H1 (cell line): ENCODE data around the gene RNF183. TPM values are rescaled to one million over a fixed set of nuclear protein-coding genes. Genes with fewer than 3 reads are reported as not detected.

ENCODE experiments used
- CTCF ChIA-PET: fragments of 300-600 bp; sonication (Branson Sonifier 250); formaldehyde crosslinking; loops from one replicate; lab custom pipeline; 2021; ENCODE audit not compliant: partially characterized antibody; lab: Charles Lee
- POLR2A ChIA-PET: fragments of 300-600 bp; sonication (Branson Sonifier 250); formaldehyde crosslinking; loops from one replicate; lab custom pipeline; 2021; ENCODE audit warnings: inconsistent platforms; ENCODE audit not compliant: partially characterized antibody; lab: Charles Lee
- DNase-seq, 2 experiments: peaks; one replicate each; pipeline versions ENCODE4 v3.0.0 to v3.0.0-alpha.2; 2010 to 2022; ENCODE audit warnings: low spot score in 2 of 2, low read depth in 1 of 2, mixed read lengths in 1 of 2
- FAIRE-seq: peaks from 2 replicates; lab custom pipeline; 2011; peaks lifted over from hg19 to GRCh38; lab: Jason Lieb, UNC
- H2AFZ ChIP-seq: 2 replicates; pipeline ENCODE4 v1.8.1; 2012; ENCODE audit warnings: low read length, inconsistent platforms
- H2AK5ac ChIP-seq: 2 replicates; pipeline ENCODE4 v1.6.1; 2013; ENCODE audit warnings: low read depth, low read length
- H2BK120ac ChIP-seq: replicated peaks from 2 replicates; pipeline ENCODE3; 2013; ENCODE audit warnings: low read depth, low read length, inconsistent platforms
- H2BK12ac ChIP-seq: 2 replicates; pipeline ENCODE4 v1.6.1; 2013; ENCODE audit warnings: low read depth, low read length
- H2BK15ac ChIP-seq: 2 replicates; pipeline ENCODE4 v1.6.1; 2013; ENCODE audit warnings: low read length
- H2BK20ac ChIP-seq: 2 replicates; pipeline ENCODE4 v1.6.1; 2013; ENCODE audit warnings: low read length
- H2BK5ac ChIP-seq: 2 replicates; pipeline ENCODE4 v1.6.1; 2013; ENCODE audit warnings: low read depth, low read length
- H3K14ac ChIP-seq: 2 replicates; pipeline ENCODE4 v1.6.1; 2013; ENCODE audit warnings: inconsistent platforms; ENCODE audit not compliant: insufficient read length
- H3K18ac ChIP-seq: 2 replicates; pipeline ENCODE4 v1.6.1; 2013; ENCODE audit warnings: low read length; ENCODE audit errors: extremely low read depth
- H3K23ac ChIP-seq: 2 replicates; pipeline ENCODE4 v1.6.1; 2013; ENCODE audit warnings: inconsistent platforms; ENCODE audit not compliant: insufficient read length
- H3K23me2 ChIP-seq: 2 replicates; pipeline ENCODE4 v1.6.1; 2013; ENCODE audit warnings: low read depth, low read length
- H3K27ac ChIP-seq: 2 replicates; pipeline ENCODE4 v1.6.1; 2011; ENCODE audit warnings: low read depth, low read length, inconsistent platforms
- H3K27me3 ChIP-seq, 4 experiments: replicated peaks in 1 of 4; 1 replicate in 1 of 4; 2 replicates in 3 of 4; pipeline versions ENCODE4 v1.6.1 to v1.8.1; 2011 to 2013; ENCODE audit warnings: low read length in 3 of 4, mild to moderate bottlenecking in 3 of 4, inconsistent platforms in 2 of 4, mixed read lengths in 2 of 4, moderate library complexity in 1 of 4; ENCODE audit not compliant: control insufficient read depth in 3 of 4, insufficient read depth in 3 of 4; ENCODE audit errors: extremely low read depth in 1 of 4
- H3K36me3 ChIP-seq, 4 experiments: 2 replicates each; pipeline versions ENCODE4 v1.6.1 to v1.8.1; 2011 to 2013; ENCODE audit warnings: mild to moderate bottlenecking in 4 of 4, low read length in 3 of 4, moderate library complexity in 2 of 4, control low read depth in 1 of 4, inconsistent platforms in 1 of 4; ENCODE audit not compliant: insufficient read depth in 4 of 4, control insufficient read depth in 2 of 4
- H3K4ac ChIP-seq: replicated peaks from 2 replicates; pipeline ENCODE3; 2013; ENCODE audit warnings: low read length, low read depth, mixed read lengths, inconsistent platforms; ENCODE audit not compliant: insufficient read length
- H3K4me1 ChIP-seq, 4 experiments: replicated peaks in 1 of 4; 1 replicate in 1 of 4; 2 replicates in 3 of 4; pipeline versions ENCODE4 v1.6.1 to v1.8.1; 2011 to 2013; ENCODE audit warnings: low read length in 3 of 4, inconsistent platforms in 2 of 4, mixed read lengths in 1 of 4; ENCODE audit not compliant: insufficient read depth in 4 of 4, control insufficient read depth in 3 of 4
- H3K4me2 ChIP-seq, 2 experiments: 2 replicates each; pipeline versions ENCODE4 v1.6.1 to v1.8.1; 2011 to 2013; ENCODE audit warnings: low read depth in 2 of 2, low read length in 2 of 2, control low read depth in 1 of 2, inconsistent platforms in 1 of 2, mild to moderate bottlenecking in 1 of 2; ENCODE audit not compliant: insufficient read depth in 1 of 2
- H3K4me3 ChIP-seq, 4 experiments: fragments of 200-600, 300-600 bp in 1 of 4; sonication (generic), shearing (Covaris generic), sonication (Bioruptor Twin) in 1 of 4; 2 replicates each; pipeline versions ENCODE4 v1.5.1 to v1.8.1; 2011 to 2016; ENCODE audit warnings: low read length in 4 of 4, low read depth in 3 of 4, control low read depth in 2 of 4, inconsistent platforms in 2 of 4, mild to moderate bottlenecking in 2 of 4, mixed read lengths in 1 of 4, moderate library complexity in 1 of 4; ENCODE audit not compliant: insufficient read depth in 2 of 4; ENCODE audit errors: extremely low read depth in 1 of 4
- H3K56ac ChIP-seq: replicated peaks from 2 replicates; pipeline ENCODE3; 2013; ENCODE audit warnings: low read depth, mild to moderate bottlenecking, mixed read lengths, low read length, inconsistent platforms; ENCODE audit not compliant: insufficient read length
- H3K79me1 ChIP-seq: 2 replicates; pipeline ENCODE4 v1.6.1; 2013; ENCODE audit warnings: low read depth, low read length, control low read depth
- H3K79me2 ChIP-seq, 2 experiments: 2 replicates each; pipeline versions ENCODE4 v1.6.1 to v1.8.1; 2012 to 2013; ENCODE audit warnings: low read length in 2 of 2, mild to moderate bottlenecking in 2 of 2, inconsistent platforms in 1 of 2; ENCODE audit not compliant: insufficient read depth in 2 of 2, control insufficient read depth in 1 of 2
- H3K9ac ChIP-seq, 4 experiments: replicated peaks in 1 of 4; 1 replicate in 1 of 4; 2 replicates in 3 of 4; pipeline versions ENCODE4 v1.6.1 to v1.8.1; 2011 to 2013; ENCODE audit warnings: low read depth in 3 of 4, low read length in 3 of 4, control low read depth in 2 of 4, mild to moderate bottlenecking in 2 of 4, moderate library complexity in 2 of 4, inconsistent platforms in 1 of 4; ENCODE audit errors: extremely low read depth in 1 of 4
- H3K9me3 ChIP-seq, 2 experiments: 2 replicates each; pipeline versions ENCODE4 v1.6.1 to v1.8.1; 2012 to 2013; ENCODE audit warnings: mild to moderate bottlenecking in 2 of 2, moderate library complexity in 2 of 2, control low read depth in 1 of 2, inconsistent platforms in 1 of 2, low read depth in 1 of 2, low read length in 1 of 2, mixed read lengths in 1 of 2; ENCODE audit not compliant: insufficient read depth in 2 of 2
- H4K20me1 ChIP-seq, 2 experiments: replicated peaks in 1 of 2; 2 replicates each; pipeline versions ENCODE3 to v1.8.1; 2011 to 2013; ENCODE audit warnings: inconsistent platforms in 2 of 2, low read length in 2 of 2, mild to moderate bottlenecking in 1 of 2; ENCODE audit not compliant: insufficient read depth in 2 of 2, control insufficient read depth in 1 of 2
- H4K5ac ChIP-seq: 2 replicates; pipeline ENCODE4 v1.6.1; 2013; ENCODE audit warnings: low read length, low read depth, mixed read lengths, inconsistent platforms; ENCODE audit not compliant: insufficient read length
- H4K8ac ChIP-seq: 2 replicates; pipeline ENCODE4 v1.8.0; 2013; ENCODE audit warnings: mild to moderate bottlenecking, moderate library complexity, low read length, inconsistent platforms; ENCODE audit not compliant: insufficient read depth; ENCODE audit errors: extremely low read depth
- H4K91ac ChIP-seq: replicated peaks from 2 replicates; pipeline ENCODE3; 2013; ENCODE audit warnings: low read length, mixed read lengths, inconsistent platforms; ENCODE audit not compliant: insufficient read length
- WGBS, 2 experiments: shearing (Covaris generic) in 1 of 2; methylation state at CpG; one replicate each; pipeline versions ENCODE4 v1.1.6 to v1.1.7; 2013 to 2015; ENCODE audit warnings: low lambda C conversion rate in 2 of 2, mixed read lengths in 2 of 2, inconsistent platforms in 1 of 2, low coverage in 1 of 2, missing lambda C conversion rate in 1 of 2; ENCODE audit not compliant: insufficient replicate concordance in 2 of 2, insufficient coverage in 1 of 2, insufficient read length in 1 of 2; ENCODE audit errors: extremely low coverage in 1 of 2, missing lambda C conversion rate in 1 of 2; 5-methylcytosine and 5-hydroxymethylcytosine counted together
- polyA plus RNA-seq, 7 experiments: library from polyadenylated mRNA; depleted of rRNA in 3 of 7; stranded (reverse) in 5 of 7; unstranded in 2 of 7; fragments of >200 nt in 5 of 7; fragments of 200-250 nt in 2 of 7; gene quantifications; 1 replicate in 5 of 7; 2 replicates in 1 of 7; 4 replicates in 1 of 7; pipeline versions ENCODE4 v1.2.1 to v1.2.3, GENCODE V29; 2011 to 2013; ENCODE audit warnings: missing spikeins in 2 of 7, mixed read lengths in 2 of 7
- total RNA-seq: library from RNA; stranded (reverse); fragmentation: NEBNext Ultra II Directional; extraction: Animal tissue kit (Norgen Biotek cat#: 25700); gene quantifications from 2 replicates; pipeline ENCODE4 v1.2.1, GENCODE V29; 2021
- TF ChIP-seq, protein P1 (sequence below), 3 experiments: IDR thresholded peaks; 1 replicate in 2 of 3; 2 replicates in 1 of 3; pipeline versions ENCODE4 v1.5.1 to v1.6.1; 2011; ENCODE audit warnings: low read length in 3 of 3, mild to moderate bottlenecking in 3 of 3, inconsistent platforms in 2 of 3, low read depth in 1 of 3, moderate library complexity in 1 of 3; ENCODE audit not compliant: insufficient read depth in 1 of 3; ENCODE audit errors: control extremely low read depth in 1 of 3

RNF183 gene
- total and polyA plus RNA-seq, 2 of the 8 experiments (the other 6 are each of a cell fraction or from before 2014, with no cell fraction given) = 0.15 TPM; not detected in 1

DNA sequence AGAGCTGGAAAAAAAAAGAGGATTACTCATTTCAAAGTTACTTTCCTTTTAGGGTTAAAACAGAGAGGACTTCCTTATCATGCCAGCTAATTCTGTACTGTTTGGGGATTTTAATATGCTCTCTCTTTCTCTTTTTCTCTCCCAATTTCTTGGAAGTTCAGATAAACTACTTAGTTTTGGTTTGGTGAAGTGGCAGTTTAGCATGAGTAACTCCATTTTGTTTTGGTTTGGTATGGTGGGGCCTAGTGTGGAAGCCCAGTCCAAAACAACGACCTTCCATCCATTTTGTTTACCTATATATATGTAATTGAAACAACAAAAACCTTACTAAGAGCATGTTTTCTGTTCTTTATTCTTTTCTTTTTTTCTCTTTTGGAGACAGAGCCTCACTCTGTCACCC, 42.5 kb upstream of the RNF183 start:
- H3K27ac ChIP-seq = no peak overlapping the region
- H3K23me2 ChIP-seq = peaks cover 11% of the 10 kb centered on the region; the same call in 1 of the 2 replicates
- H3K79me2 ChIP-seq = no peaks in the 10 kb centered on the region
- H4K5ac ChIP-seq = no peak overlapping the region
- no peak overlapping the region for H2AK5ac ChIP-seq
- H3K4me2 ChIP-seq = no peak overlapping the region
- H3K56ac ChIP-seq = no peak overlapping the region
- WGBS, 2 experiments = 5% methylated on average over 1 of the region's 1 CpG; no CpG with 5 or more reads in 1 of the 2 experiments
- H3K23ac ChIP-seq = no peak overlapping the region
- no peak overlapping the region for H3K4me3 ChIP-seq
- TF ChIP-seq, protein P1, sequence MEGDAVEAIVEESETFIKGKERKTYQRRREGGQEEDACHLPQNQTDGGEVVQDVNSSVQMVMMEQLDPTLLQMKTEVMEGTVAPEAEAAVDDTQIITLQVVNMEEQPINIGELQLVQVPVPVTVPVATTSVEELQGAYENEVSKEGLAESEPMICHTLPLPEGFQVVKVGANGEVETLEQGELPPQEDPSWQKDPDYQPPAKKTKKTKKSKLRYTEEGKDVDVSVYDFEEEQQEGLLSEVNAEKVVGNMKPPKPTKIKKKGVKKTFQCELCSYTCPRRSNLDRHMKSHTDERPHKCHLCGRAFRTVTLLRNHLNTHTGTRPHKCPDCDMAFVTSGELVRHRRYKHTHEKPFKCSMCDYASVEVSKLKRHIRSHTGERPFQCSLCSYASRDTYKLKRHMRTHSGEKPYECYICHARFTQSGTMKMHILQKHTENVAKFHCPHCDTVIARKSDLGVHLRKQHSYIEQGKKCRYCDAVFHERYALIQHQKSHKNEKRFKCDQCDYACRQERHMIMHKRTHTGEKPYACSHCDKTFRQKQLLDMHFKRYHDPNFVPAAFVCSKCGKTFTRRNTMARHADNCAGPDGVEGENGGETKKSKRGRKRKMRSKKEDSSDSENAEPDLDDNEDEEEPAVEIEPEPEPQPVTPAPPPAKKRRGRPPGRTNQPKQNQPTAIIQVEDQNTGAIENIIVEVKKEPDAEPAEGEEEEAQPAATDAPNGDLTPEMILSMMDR (IDR thresholded peaks at IDR 0.05; ENCODE audit: control extremely low read depth in 1 of 3, insufficient read depth in 1 of 3, low read depth in 1 of 3, low read length in 3 of 3) = no peak
- TF ChIP-seq, all 59 proteins: peak for 0
- FAIRE-seq = no peak
- no peaks in the 10 kb centered on the region for H4K20me1 ChIP-seq
- POLR2A ChIA-PET = interaction anchor here (0.7 kb wide), 1 partner anchor 34 kb away, joined by 3 read pairs; no protein-coding TSS in a partner anchor
- H4K91ac ChIP-seq = no peak overlapping the region
- no peaks in the 10 kb centered on the region for H3K9me3 ChIP-seq
- no peak overlapping the region for H2BK12ac ChIP-seq
- peaks cover 5 to 9% (median 8%) of the 10 kb centered on the region in 4 experiments for H3K4me1 ChIP-seq
- H3K79me1 ChIP-seq = no peaks in the 10 kb centered on the region
- no peak overlapping the region for H2BK20ac ChIP-seq
- CTCF ChIA-PET = interaction anchor here (0.7 to 1.8 kb wide), 4 partner anchors 26 to 71 kb away, joined by 3 to 4 read pairs (median 3); partner anchors contain the start of gene CDC26
- H2BK120ac ChIP-seq = no peak overlapping the region
- H3K9ac ChIP-seq = no peak overlapping the region
- no peak for DNase-seq
- H3K18ac ChIP-seq = no peak overlapping the region
- no peak overlapping the region for H2BK5ac ChIP-seq
- H4K8ac ChIP-seq = no peak overlapping the region
- H3K4ac ChIP-seq = no peak overlapping the region
- H2BK15ac ChIP-seq = no peak overlapping the region
- H2AFZ ChIP-seq = no peak overlapping the region
- no peak overlapping the region for H3K14ac ChIP-seq
- no peaks in the 10 kb centered on the region for H3K36me3 ChIP-seq
- H3K27me3 ChIP-seq = peaks cover 0 to 15% (median 4%) of the 10 kb centered on the region in 4 experiments; a peak in 5 of 7 replicates
